H9 (cell line): ENCODE results near the gene HPF1. TPM values are rescaled to one million over a fixed set of nuclear protein-coding genes. Genes with fewer than 3 reads are reported as not detected.

Experiments used
- DNase-seq: peaks from one replicate; pipeline ENCODE4 v3.0.0-alpha.2; 2017
- H2AFZ ChIP-seq: one replicate; pipeline ENCODE4 v1.6.1; 2013; ENCODE audit warnings: mild to moderate bottlenecking, low read length, control low read depth, moderate library complexity
- H2AK5ac ChIP-seq: 2 replicates; pipeline ENCODE4 v1.6.1; 2013; ENCODE audit warnings: low read length, control low read depth, mixed read lengths; ENCODE audit not compliant: insufficient read length
- H2BK120ac ChIP-seq: one replicate; pipeline ENCODE4 v1.6.1; 2013; ENCODE audit warnings: low read depth, mild to moderate bottlenecking, low read length, control low read depth, inconsistent platforms; ENCODE audit not compliant: poor library complexity, severe bottlenecking
- H2BK12ac ChIP-seq: 2 replicates; pipeline ENCODE4 v1.6.1; 2013; ENCODE audit warnings: low read length, control low read depth, mixed read lengths, low read depth; ENCODE audit not compliant: insufficient read length
- H2BK15ac ChIP-seq: 2 replicates; pipeline ENCODE4 v1.6.1; 2013; ENCODE audit warnings: low read depth, low read length, control low read depth
- H2BK20ac ChIP-seq: one replicate; pipeline ENCODE4 v1.6.1; 2013; ENCODE audit warnings: low read depth, mild to moderate bottlenecking, low read length, control low read depth, inconsistent platforms; ENCODE audit not compliant: poor library complexity, severe bottlenecking
- H2BK5ac ChIP-seq: 2 replicates; pipeline ENCODE4 v1.6.1; 2013; ENCODE audit warnings: low read length, control low read depth, mixed read lengths; ENCODE audit not compliant: insufficient read length
- H3K14ac ChIP-seq: 2 replicates; pipeline ENCODE4 v1.6.1; 2013; ENCODE audit warnings: low read length, control low read depth; ENCODE audit not compliant: insufficient read depth
- H3K18ac ChIP-seq: 2 replicates; pipeline ENCODE4 v1.6.1; 2013; ENCODE audit warnings: low read depth, mild to moderate bottlenecking, mixed read lengths, low read length, control low read depth; ENCODE audit not compliant: insufficient read length
- H3K23ac ChIP-seq: 2 replicates; pipeline ENCODE4 v1.6.1; 2013; ENCODE audit warnings: low read length, control low read depth, mixed read lengths, low read depth; ENCODE audit not compliant: insufficient read length
- H3K23me2 ChIP-seq: 2 replicates; pipeline ENCODE4 v1.6.1; 2013; ENCODE audit warnings: low read depth, mild to moderate bottlenecking, mixed read lengths, low read length, control low read depth; ENCODE audit not compliant: insufficient read length, poor library complexity, severe bottlenecking
- H3K27ac ChIP-seq: 2 replicates; pipeline ENCODE4 v1.5.1; 2013; ENCODE audit warnings: low read length, control low read depth, mixed read lengths, low read depth; ENCODE audit not compliant: insufficient read length
- H3K27me3 ChIP-seq: 2 replicates; pipeline ENCODE4 v1.6.1; 2013; ENCODE audit warnings: low read length, control low read depth, inconsistent platforms; ENCODE audit not compliant: insufficient read depth
- H3K4ac ChIP-seq: 2 replicates; pipeline ENCODE4 v1.6.1; 2013; ENCODE audit warnings: low read depth, mild to moderate bottlenecking, control low read depth, inconsistent platforms, low read length, moderate library complexity
- H3K4me1 ChIP-seq: 2 replicates; pipeline ENCODE4 v1.6.1; 2013; ENCODE audit warnings: low read length, control low read depth, inconsistent platforms; ENCODE audit not compliant: insufficient read depth
- H3K4me2 ChIP-seq: 2 replicates; pipeline ENCODE4 v1.6.1; 2013; ENCODE audit warnings: low read length, control low read depth, mixed read lengths; ENCODE audit not compliant: insufficient read length, insufficient read depth
- H3K56ac ChIP-seq: 2 replicates; pipeline ENCODE4 v1.6.1; 2013; ENCODE audit warnings: low read depth, mild to moderate bottlenecking, mixed read lengths, low read length, control low read depth; ENCODE audit not compliant: insufficient read length
- H3K79me1 ChIP-seq: 2 replicates; pipeline ENCODE4 v1.6.1; 2013; ENCODE audit warnings: low read depth, mild to moderate bottlenecking, moderate library complexity, low read length, control low read depth, inconsistent platforms; ENCODE audit not compliant: insufficient read depth, poor library complexity, severe bottlenecking
- H3K79me2 ChIP-seq: 2 replicates; pipeline ENCODE4 v1.6.1; 2013; ENCODE audit warnings: low read length, control low read depth, inconsistent platforms; ENCODE audit not compliant: insufficient read depth
- H3K9ac ChIP-seq: 2 replicates; pipeline ENCODE4 v1.6.1; 2013; ENCODE audit warnings: low read length, control low read depth, mixed read lengths; ENCODE audit not compliant: insufficient read length; ENCODE audit errors: extremely low read depth
- H3K9me3 ChIP-seq: one replicate; pipeline ENCODE4 v1.6.1; 2013; ENCODE audit warnings: low read depth, low read length, inconsistent platforms; ENCODE audit not compliant: control insufficient read depth
- H3T11ph ChIP-seq: one replicate; pipeline ENCODE4 v1.6.1; 2013; ENCODE audit warnings: mild to moderate bottlenecking, low read length, control low read depth, inconsistent platforms
- H4K20me1 ChIP-seq: one replicate; pipeline ENCODE4 v1.6.1; 2013; ENCODE audit not compliant: control insufficient read depth, insufficient read length, insufficient read depth
- H4K5ac ChIP-seq: 2 replicates; pipeline ENCODE4 v1.6.1; 2013; ENCODE audit warnings: low read depth, mild to moderate bottlenecking, mixed read lengths, low read length, control low read depth; ENCODE audit not compliant: insufficient read length
- H4K8ac ChIP-seq: replicated peaks from 2 replicates; pipeline ENCODE4 v1.6.1; 2013; ENCODE audit warnings: low read length, control low read depth, mixed read lengths, low read depth; ENCODE audit not compliant: insufficient read length
- H4K91ac ChIP-seq: 2 replicates; pipeline ENCODE4 v1.6.1; 2013; ENCODE audit warnings: low read depth, mild to moderate bottlenecking, moderate library complexity, mixed read lengths, low read length, control low read depth; ENCODE audit not compliant: insufficient read length
- H3K27ac Mint-ChIP-seq, 3 experiments: 2 replicates in 2 of 3; 3 replicates in 1 of 3; pipeline ENCODE4 v1.8.0; 2020 to 2021; ENCODE audit warnings: mixed read lengths in 3 of 3, mild to moderate bottlenecking in 1 of 3, moderate library complexity in 1 of 3
- H3K27me3 Mint-ChIP-seq: 2 replicates; pipeline ENCODE4 v1.8.0; 2021; ENCODE audit warnings: low read depth, mild to moderate bottlenecking, moderate library complexity, mixed read lengths
- H3K36me3 Mint-ChIP-seq, 3 experiments: 2 replicates in 2 of 3; 3 replicates in 1 of 3; pipeline ENCODE4 v1.8.0; 2020 to 2021; ENCODE audit warnings: low read depth in 3 of 3, mixed read lengths in 3 of 3; ENCODE audit not compliant: insufficient read depth in 1 of 3
- H3K4me1 Mint-ChIP-seq, 2 experiments: 2 replicates each; pipeline ENCODE4 v1.8.0; 2020; ENCODE audit warnings: mixed read lengths in 2 of 2
- H3K4me3 Mint-ChIP-seq, 2 experiments: 2 replicates in 1 of 2; 3 replicates in 1 of 2; pipeline ENCODE4 v1.8.0; 2020 to 2021; ENCODE audit warnings: mild to moderate bottlenecking in 2 of 2, mixed read lengths in 2 of 2, moderate library complexity in 1 of 2
- H3K9me3 Mint-ChIP-seq, 2 experiments: 2 replicates in 1 of 2; 3 replicates in 1 of 2; pipeline ENCODE4 v1.8.0; 2020; ENCODE audit warnings: mild to moderate bottlenecking in 2 of 2, mixed read lengths in 2 of 2, moderate library complexity in 1 of 2
- WGBS: extraction: QIAGEN DNeasy Blood & Tissue Kit; methylation state at CpG from one replicate; pipeline ENCODE4 v1.1.7; 2013; ENCODE audit warnings: missing lambda C conversion rate, low lambda C conversion rate, mixed read lengths; ENCODE audit not compliant: insufficient read length; ENCODE audit errors: extremely low coverage; 5-methylcytosine and 5-hydroxymethylcytosine counted together
- total RNA-seq: library from RNA; stranded (reverse); gene quantifications from 2 replicates; pipeline ENCODE4 v1.2.1, GENCODE V29; 2021
- TF ChIP-seq, protein P1 (sequence below): fragments of 200-600 bp; sonication (generic); conservative IDR thresholded peaks from 3 replicates; pipeline ENCODE4 v1.8.0; 2021; ENCODE audit warnings: antibody characterized with exemption, mild to moderate bottlenecking

Gene HPF1
- total RNA-seq, 1 experiment from 2014 or later = 32.1 TPM

DNA sequence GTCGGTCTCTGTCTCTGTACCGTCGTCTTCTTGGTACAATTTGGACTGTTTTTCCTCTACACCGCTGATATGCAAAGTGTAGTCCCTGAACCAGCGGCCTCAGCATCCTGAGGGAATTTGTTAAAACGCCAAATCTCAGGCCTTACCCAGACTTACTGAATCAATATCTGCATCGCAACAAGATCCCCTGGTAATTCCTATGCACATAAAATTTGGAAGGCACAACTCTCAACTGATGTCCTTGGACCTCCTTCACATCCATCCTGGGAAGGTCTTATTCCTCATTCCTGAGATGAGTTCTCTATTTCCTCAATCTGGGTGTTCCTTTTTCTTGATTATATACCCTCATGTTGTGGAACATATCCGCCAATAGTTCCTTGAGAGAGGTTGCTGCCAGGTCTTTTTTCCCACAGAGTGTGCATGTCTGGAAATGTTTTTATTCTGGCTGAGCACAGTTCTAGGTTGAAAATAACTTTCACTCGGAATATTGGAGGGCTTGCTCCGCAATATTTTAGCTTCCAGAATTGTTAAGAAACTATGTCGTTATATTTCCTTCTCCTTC lies 738 bp upstream of the HPF1 start:
- Histone ChIP-seq H2BK20ac (no peak overlapping the region), H3K23ac (no peak overlapping the region), H3K79me1 (no peaks in the 10 kb centered on the region), H4K5ac (no peak overlapping the region), H3T11ph (no peak overlapping the region), H2AFZ (no peak overlapping the region), H2AK5ac (no peak overlapping the region), H4K20me1 (no peaks in the 10 kb centered on the region), H2BK15ac (no peak overlapping the region), H3K56ac (no peak overlapping the region), H4K8ac (no peak overlapping the region), H3K4ac (no peak overlapping the region), H3K23me2 (peaks cover 9% of the 10 kb centered on the region), H3K4me2 (peak overlapping the region; percentile 27), H3K18ac (no peak overlapping the region), H3K14ac (no peak overlapping the region), H3K9ac (no peak overlapping the region), H3K9me3 (no peaks in the 10 kb centered on the region), H3K27me3 (no peaks in the 10 kb centered on the region), H3K79me2 (no peaks in the 10 kb centered on the region; the same call in 1 of the 2 replicates), H2BK5ac (no peak overlapping the region), H3K27ac (no peak overlapping the region), H3K4me1 (peaks cover 2% of the 10 kb centered on the region; the same call in 1 of the 2 replicates), H2BK120ac (no peak overlapping the region), H2BK12ac (no peak overlapping the region), H4K91ac (no peak overlapping the region)
- TF ChIP-seq, protein P1, sequence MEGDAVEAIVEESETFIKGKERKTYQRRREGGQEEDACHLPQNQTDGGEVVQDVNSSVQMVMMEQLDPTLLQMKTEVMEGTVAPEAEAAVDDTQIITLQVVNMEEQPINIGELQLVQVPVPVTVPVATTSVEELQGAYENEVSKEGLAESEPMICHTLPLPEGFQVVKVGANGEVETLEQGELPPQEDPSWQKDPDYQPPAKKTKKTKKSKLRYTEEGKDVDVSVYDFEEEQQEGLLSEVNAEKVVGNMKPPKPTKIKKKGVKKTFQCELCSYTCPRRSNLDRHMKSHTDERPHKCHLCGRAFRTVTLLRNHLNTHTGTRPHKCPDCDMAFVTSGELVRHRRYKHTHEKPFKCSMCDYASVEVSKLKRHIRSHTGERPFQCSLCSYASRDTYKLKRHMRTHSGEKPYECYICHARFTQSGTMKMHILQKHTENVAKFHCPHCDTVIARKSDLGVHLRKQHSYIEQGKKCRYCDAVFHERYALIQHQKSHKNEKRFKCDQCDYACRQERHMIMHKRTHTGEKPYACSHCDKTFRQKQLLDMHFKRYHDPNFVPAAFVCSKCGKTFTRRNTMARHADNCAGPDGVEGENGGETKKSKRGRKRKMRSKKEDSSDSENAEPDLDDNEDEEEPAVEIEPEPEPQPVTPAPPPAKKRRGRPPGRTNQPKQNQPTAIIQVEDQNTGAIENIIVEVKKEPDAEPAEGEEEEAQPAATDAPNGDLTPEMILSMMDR = no peak
- H3K4me3 Mint-ChIP-seq = peak overlapping the region; percentile 87 to 92
- no peaks in the 10 kb centered on the region for H3K9me3 Mint-ChIP-seq
- no peaks in the 10 kb centered on the region; a peak in 1 of 7 replicates for H3K36me3 Mint-ChIP-seq
- DNase-seq = no peak
- H3K27ac Mint-ChIP-seq = no peak overlapping the region
- H3K27me3 Mint-ChIP-seq = peaks cover 10% of the 10 kb centered on the region
- peaks cover 27 to 30% of the 10 kb centered on the region in 2 experiments for H3K4me1 Mint-ChIP-seq
- WGBS = no CpG with 5 or more reads among the region's 11 CpGs
